Mesothelial cell of epicardium (in vitro differentiated cells): ENCODE results near the gene CSTA. TPM values are rescaled to one million over a fixed set of nuclear protein-coding genes. Genes with fewer than 3 reads are reported as not detected.

Source experiments
- DNase-seq, 2 experiments: peaks; one replicate each; pipeline ENCODE4 v3.0.0; 2021; ENCODE audit warnings: low spot score in 2 of 2; ENCODE audit not compliant: unreplicated experiment in 2 of 2
- H3K27ac Mint-ChIP-seq: 2 replicates; pipeline ENCODE4 v1.8.0; 2021; ENCODE audit warnings: mixed read lengths
- H3K27me3 Mint-ChIP-seq: 2 replicates; pipeline ENCODE4 v1.8.0; 2021; ENCODE audit warnings: low read depth, mixed read lengths
- H3K36me3 Mint-ChIP-seq: 2 replicates; pipeline ENCODE4 v1.8.0; 2021; ENCODE audit warnings: mixed read lengths
- H3K4me1 Mint-ChIP-seq: 2 replicates; pipeline ENCODE4 v1.8.0; 2021; ENCODE audit warnings: mixed read lengths
- H3K4me3 Mint-ChIP-seq: 2 replicates; pipeline ENCODE4 v1.8.0; 2021; ENCODE audit warnings: mild to moderate bottlenecking, moderate library complexity, mixed read lengths
- H3K9me3 Mint-ChIP-seq: 2 replicates; pipeline ENCODE4 v1.8.0; 2021; ENCODE audit warnings: mixed read lengths
- CTCF ChIP-seq: fragments of 200-600 bp; sonication (generic); IDR thresholded peaks from one replicate; pipeline ENCODE4 v1.5.0; 2021; ENCODE audit warnings: antibody characterized with exemption; ENCODE audit not compliant: unreplicated experiment
- total RNA-seq: library from RNA; stranded (reverse); gene quantifications from 3 replicates; pipeline ENCODE4 v1.2.1, GENCODE V29; 2021

The CSTA gene
- total RNA-seq, 1 donor from 2014 or later: not detected

GRCh38 chr3:122295266-122296062, 29.6 kb upstream of the CSTA start:
- Mint-ChIP-seq H3K27me3 (no peaks in the 10 kb centered on the region), H3K4me3 (no peak overlapping the region), H3K27ac (no peak overlapping the region), H3K9me3 (peaks cover 2% of the 10 kb centered on the region), H3K4me1 (peaks cover 2% of the 10 kb centered on the region), H3K36me3 (no peaks in the 10 kb centered on the region)
- DNase-seq: no peak
- no peak for TF ChIP-seq CTCF

- no peak for TF ChIP-seq CTCF
- no peak overlapping the region for H3K4me3 Mint-ChIP-seq
- H3K36me3 Mint-ChIP-seq: no peaks in the 10 kb centered on the region
- H3K9me3 Mint-ChIP-seq: peaks cover 4% of the 10 kb centered on the region
- no peak overlapping the region for H3K27ac Mint-ChIP-seq
- no peaks in the 10 kb centered on the region for H3K27me3 Mint-ChIP-seq
- no peak for DNase-seq
- peaks cover 2% of the 10 kb centered on the region for H3K4me1 Mint-ChIP-seq
These were observed 26.8 kb upstream of the CSTA start for GRCh38 chr3:122298239-122298638.

- H3K4me1 Mint-ChIP-seq: no peaks in the 10 kb centered on the region
- peaks cover 4% of the 10 kb centered on the region for H3K9me3 Mint-ChIP-seq
- H3K27me3 Mint-ChIP-seq: no peaks in the 10 kb centered on the region
- no peak overlapping the region for H3K4me3 Mint-ChIP-seq
- TF ChIP-seq CTCF: no peak
- no peaks in the 10 kb centered on the region for H3K36me3 Mint-ChIP-seq
- DNase-seq: no peak
- no peak overlapping the region for H3K27ac Mint-ChIP-seq
These were observed 25.8 kb upstream of the CSTA start for GRCh38 chr3:122299215-122299614.

- Mint-ChIP-seq H3K4me1 (no peaks in the 10 kb centered on the region), H3K4me3 (no peak overlapping the region), H3K36me3 (no peaks in the 10 kb centered on the region), H3K27ac (no peak overlapping the region), H3K9me3 (peaks cover 4% of the 10 kb centered on the region), H3K27me3 (no peaks in the 10 kb centered on the region)
- DNase-seq: no peak
- TF ChIP-seq CTCF: peak; percentile 58
These were observed 25.1 kb upstream of the CSTA start for GRCh38 chr3:122299872-122300460.

- H3K9me3 Mint-ChIP-seq: peaks cover 4% of the 10 kb centered on the region
These were observed 24.0 kb upstream of the CSTA start for GRCh38 chr3:122301063-122301462.

More at GRCh38 chr3:122301063-122301462, 24.0 kb upstream of the CSTA start:
- Mint-ChIP-seq H3K27me3 (no peaks in the 10 kb centered on the region), H3K27ac (no peak overlapping the region), H3K36me3 (no peaks in the 10 kb centered on the region), H3K4me3 (no peak overlapping the region), H3K4me1 (no peaks in the 10 kb centered on the region)
- no peak for TF ChIP-seq CTCF
- no peak for DNase-seq
